Tibial nerve (tissue), 3 donors: ENCODE data around the gene FEM1A.

ENCODE experiments used
- POLR2A ChIP-seq, 2 donors: fragments of 450-650 bp; IDR thresholded peaks; one replicate each; pipeline ENCODE4 v1.6.1; 2017; ENCODE audit warnings: antibody characterized with exemption in 2 of 2, mild to moderate bottlenecking in 2 of 2, moderate library complexity in 2 of 2
- TF ChIP-seq, protein P1 (sequence below), 5 experiments: fragments of 200-600 bp in 3 of 5; fragments of 450-650 bp in 2 of 5; sonication (generic) in 3 of 5; IDR thresholded peaks; one replicate each; pipeline ENCODE4 v1.5.1; 2016 to 2019; ENCODE audit warnings: antibody characterized with exemption in 5 of 5, mild to moderate bottlenecking in 3 of 5, moderate library complexity in 2 of 5

DNA sequence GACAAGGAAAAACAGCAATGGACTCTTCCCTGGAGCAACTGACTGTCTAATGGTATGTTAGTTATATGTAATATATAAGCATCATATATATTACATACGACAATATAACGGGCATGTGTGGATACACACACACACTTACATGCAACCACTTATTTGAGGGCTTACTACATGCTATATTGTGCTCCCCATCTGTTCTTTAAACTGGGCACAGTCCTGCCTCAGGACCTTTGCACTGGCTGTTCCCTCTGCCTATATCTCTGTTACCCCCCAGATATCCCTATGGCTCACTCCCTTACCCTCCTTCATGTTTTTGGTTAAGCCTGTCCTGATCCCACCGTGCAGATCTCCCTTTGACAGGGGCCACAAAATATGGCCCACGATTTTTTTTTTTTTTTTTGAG is 29.7 kb downstream of the FEM1A start:
- no peak for TF ChIP-seq POLR2A (IDR thresholded peaks at IDR 0.05)
- TF ChIP-seq, protein P1, sequence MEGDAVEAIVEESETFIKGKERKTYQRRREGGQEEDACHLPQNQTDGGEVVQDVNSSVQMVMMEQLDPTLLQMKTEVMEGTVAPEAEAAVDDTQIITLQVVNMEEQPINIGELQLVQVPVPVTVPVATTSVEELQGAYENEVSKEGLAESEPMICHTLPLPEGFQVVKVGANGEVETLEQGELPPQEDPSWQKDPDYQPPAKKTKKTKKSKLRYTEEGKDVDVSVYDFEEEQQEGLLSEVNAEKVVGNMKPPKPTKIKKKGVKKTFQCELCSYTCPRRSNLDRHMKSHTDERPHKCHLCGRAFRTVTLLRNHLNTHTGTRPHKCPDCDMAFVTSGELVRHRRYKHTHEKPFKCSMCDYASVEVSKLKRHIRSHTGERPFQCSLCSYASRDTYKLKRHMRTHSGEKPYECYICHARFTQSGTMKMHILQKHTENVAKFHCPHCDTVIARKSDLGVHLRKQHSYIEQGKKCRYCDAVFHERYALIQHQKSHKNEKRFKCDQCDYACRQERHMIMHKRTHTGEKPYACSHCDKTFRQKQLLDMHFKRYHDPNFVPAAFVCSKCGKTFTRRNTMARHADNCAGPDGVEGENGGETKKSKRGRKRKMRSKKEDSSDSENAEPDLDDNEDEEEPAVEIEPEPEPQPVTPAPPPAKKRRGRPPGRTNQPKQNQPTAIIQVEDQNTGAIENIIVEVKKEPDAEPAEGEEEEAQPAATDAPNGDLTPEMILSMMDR (IDR thresholded peaks at IDR 0.05), result no peak
